ENCODE results near the gene RETREG2. TPM values are rescaled to one million over a fixed set of nuclear protein-coding genes. Genes with fewer than 3 reads are reported as not detected.

RETREG2 gene
- total RNA-seq, 1 experiment from 2014 or later: 59.5 TPM

DNA sequence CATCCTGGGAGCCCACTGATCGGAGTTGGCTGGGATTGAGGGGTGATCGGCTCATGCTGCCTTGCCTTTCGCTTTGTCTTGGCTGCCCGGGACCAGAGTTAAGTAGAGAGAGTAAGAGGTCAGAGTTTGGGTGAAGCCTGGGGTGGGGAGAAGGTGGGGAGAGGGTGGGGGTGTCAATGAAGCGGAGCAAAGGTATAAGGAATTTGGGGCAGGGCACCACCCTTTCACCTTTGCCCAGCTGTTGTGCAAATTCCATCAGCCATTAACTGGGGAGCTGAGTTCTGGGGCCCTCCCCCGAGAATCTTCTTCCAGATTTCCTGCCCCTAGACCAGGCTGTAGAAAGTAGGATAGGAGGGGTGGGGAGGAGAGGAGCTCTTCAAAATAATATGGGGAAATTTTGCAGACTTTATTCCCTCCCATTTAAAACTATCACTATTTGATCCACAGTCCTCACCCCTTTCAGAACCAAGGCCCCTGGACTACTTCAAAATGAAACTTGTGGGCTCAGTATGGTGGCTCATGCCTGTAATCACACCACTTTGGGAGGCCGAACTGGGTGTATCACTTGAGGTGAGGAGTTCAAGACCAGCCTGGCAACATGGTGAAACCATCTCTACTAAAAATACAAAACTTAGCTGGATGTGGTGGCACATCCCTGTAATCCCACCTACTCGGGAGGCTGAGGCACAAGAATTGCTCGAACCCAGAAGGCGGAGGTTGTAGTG lies 8.0 kb upstream of the RETREG2 start, which contains the start of gene SLC23A3:
SLC23A3 (minus strand) TSS at position 100 of the 725 bp plus-strand sequence; CDS start at position 55, 45 bp downstream.
- no TSS peak for BruUV-seq (replicated peaks)
- intact Hi-C loops (cut with micrococcal nuclease; ENCODE audit: unreplicated experiment): loop anchor here (1.0 to 2.0 kb wide), 2 partner anchors 10 to 217 kb away; partner anchors contain the start of genes DNPEP and NHEJ1
- Mint-ChIP-seq H3K27me3 (ENCODE audit: insufficient read depth, unreplicated experiment) (no peaks in the 10 kb centered on the region), H3K36me3 (ENCODE audit: insufficient read depth, unreplicated experiment) (peaks cover 18% of the 10 kb centered on the region), H3K9me3 (ENCODE audit: unreplicated experiment) (no peaks in the 10 kb centered on the region), H3K4me3 (ENCODE audit: unreplicated experiment) (peak within 1 kb of the TSS; percentile 58), H3K27ac (ENCODE audit: unreplicated experiment) (peak within 1 kb of the TSS; percentile 77), H3K4me1 (ENCODE audit: low read depth, unreplicated experiment) (peaks cover 28% of the 10 kb centered on the region)
- POLR2A ChIA-PET: interaction anchor here (1.3 kb wide), 1 partner anchor 125 kb away, joined by 3 read pairs; no protein-coding TSS in a partner anchor
- Histone ChIP-seq H3K9me3 (no peaks in the 10 kb centered on the region), H3K36me3 (ENCODE audit: control insufficient read depth, insufficient read depth, low read length) (peaks cover 12% of the 10 kb centered on the region), H3K4me1 (peaks cover 15% of the 10 kb centered on the region), H3K27me3 (replicated peaks; ENCODE audit: control insufficient read depth, insufficient read depth, low read length) (no peaks in the 10 kb centered on the region), H3K4me3 (ENCODE audit: low read depth, low read length) (peak within 1 kb of the TSS; percentile 22)
- CTCF ChIA-PET: interaction anchor here (0.6 to 1.6 kb wide), 3 partner anchors 31 to 309 kb away, joined by 4 to 8 read pairs (median 4); no protein-coding TSS in a partner anchor
- TF ChIP-seq CTCF (IDR thresholded peaks at IDR 0.05; ENCODE audit: insufficient read depth in 1 of 2, low read depth in 1 of 2, low read length in 1 of 2, severe bottlenecking in 1 of 2, unreplicated experiment in 1 of 2): no peak
- DNase-seq: peak; percentile 28 to 62

GRCh38 chr2:219171231-219171651 lies 6.8 kb upstream of the RETREG2 start:
- ChIA-PET CTCF (interaction anchor here (0.6 to 1.6 kb wide), 8 partner anchors 30 to 273 kb away, joined by 3 to 8 read pairs (median 3); partner anchors contain the start of genes ABCB6 and ZFAND2B), POLR2A (interaction anchor here (0.6 to 0.7 kb wide), 2 partner anchors 40 to 47 kb away, joined by 4 to 6 read pairs; no protein-coding TSS in a partner anchor)
- no TSS peak for BruUV-seq (replicated peaks)
- peak; percentile 64 to 79 for TF ChIP-seq CTCF (IDR thresholded peaks at IDR 0.05; ENCODE audit: insufficient read depth in 1 of 2, low read depth in 1 of 2, low read length in 1 of 2, severe bottlenecking in 1 of 2, unreplicated experiment in 1 of 2)
- peaks cover 18% of the 10 kb centered on the region for H3K36me3 Mint-ChIP-seq (ENCODE audit: insufficient read depth, unreplicated experiment)
- Histone ChIP-seq H3K4me3 (ENCODE audit: low read depth, low read length) (no peak overlapping the region), H3K4me1 (peaks cover 21% of the 10 kb centered on the region), H3K27me3 (replicated peaks; ENCODE audit: control insufficient read depth, insufficient read depth, low read length) (no peaks in the 10 kb centered on the region), H3K9me3 (no peaks in the 10 kb centered on the region), H3K36me3 (ENCODE audit: control insufficient read depth, insufficient read depth, low read length) (peaks cover 12% of the 10 kb centered on the region)
- H3K4me3 Mint-ChIP-seq (ENCODE audit: unreplicated experiment): no peak overlapping the region
- DNase-seq: peak; percentile 74 to 79
- H3K27me3 Mint-ChIP-seq (ENCODE audit: insufficient read depth, unreplicated experiment): no peaks in the 10 kb centered on the region
- intact Hi-C loops (cut with micrococcal nuclease; ENCODE audit: unreplicated experiment): loop anchor here (1.0 to 2.0 kb wide), 2 partner anchors 127 to 216 kb away; partner anchors contain the start of gene DNPEP
- H3K27ac Mint-ChIP-seq (ENCODE audit: unreplicated experiment): peak overlapping the region; percentile 64
- peaks cover 28% of the 10 kb centered on the region for H3K4me1 Mint-ChIP-seq (ENCODE audit: low read depth, unreplicated experiment)
- H3K9me3 Mint-ChIP-seq (ENCODE audit: unreplicated experiment): no peaks in the 10 kb centered on the region

GRCh38 chr2:219172231-219173154 lies 5.6 kb upstream of the RETREG2 start:
- POLR2A ChIA-PET: no interaction called here

More at GRCh38 chr2:219172231-219173154, 5.6 kb upstream of the RETREG2 start:
- CTCF ChIA-PET: interaction anchor here (0.8 to 1.1 kb wide), 3 partner anchors 122 to 274 kb away, joined by 3 read pairs; no protein-coding TSS in a partner anchor
- Mint-ChIP-seq H3K27me3 (ENCODE audit: insufficient read depth, unreplicated experiment) (no peaks in the 10 kb centered on the region), H3K4me3 (ENCODE audit: unreplicated experiment) (no peak overlapping the region), H3K9me3 (ENCODE audit: unreplicated experiment) (no peaks in the 10 kb centered on the region), H3K4me1 (ENCODE audit: low read depth, unreplicated experiment) (peaks cover 28% of the 10 kb centered on the region), H3K27ac (ENCODE audit: unreplicated experiment) (peak overlapping the region; percentile 64), H3K36me3 (ENCODE audit: insufficient read depth, unreplicated experiment) (peaks cover 24% of the 10 kb centered on the region)
- Histone ChIP-seq H3K27me3 (replicated peaks; ENCODE audit: control insufficient read depth, insufficient read depth, low read length) (no peaks in the 10 kb centered on the region), H3K4me1 (peaks cover 21% of the 10 kb centered on the region), H3K4me3 (ENCODE audit: low read depth, low read length) (no peak overlapping the region), H3K36me3 (ENCODE audit: control insufficient read depth, insufficient read depth, low read length) (peaks cover 12% of the 10 kb centered on the region), H3K9me3 (no peaks in the 10 kb centered on the region)
- no peak for DNase-seq
- no peak for TF ChIP-seq CTCF (IDR thresholded peaks at IDR 0.05; ENCODE audit: insufficient read depth in 1 of 2, low read depth in 1 of 2, low read length in 1 of 2, severe bottlenecking in 1 of 2, unreplicated experiment in 1 of 2)
- BruUV-seq (replicated peaks): no TSS peak
- intact Hi-C loops (cut with micrococcal nuclease; ENCODE audit: unreplicated experiment): no loop called here
